ENCODE measurements around the gene PSMD12.
A peak's percentile ranks its signal among the peaks of the same experiment; 100 is the strongest.
"Not testable (repeated sequence)": the region's sequence is repeated elsewhere in the genome, so short reads cannot be mapped to it uniquely, and the experiment has no call there.

PSMD12 gene

GRCh38 chr17:67328026-67328425 is 38.4 kb downstream of the PSMD12 start:
- no peak for DNase-seq (ENCODE audit: low read depth in 1 of 2, low spot score in 1 of 2)
- TF ChIP-seq JUND (IDR thresholded peaks at IDR 0.05; ENCODE audit: low read depth) = no peak
- in situ Hi-C loops (cut with HindIII; ENCODE audit: low pct_unique_long_range_greater_than_20kb, low sequenced_read_pairs) = no loop called here

- in situ Hi-C loops (cut with HindIII; ENCODE audit: low pct_unique_long_range_greater_than_20kb, low sequenced_read_pairs); DNase-seq (ENCODE audit: low read depth in 1 of 2, low spot score in 1 of 2): not testable (repeated sequence)
Measured at GRCh38 chr17:67326959-67327745, 39.2 kb downstream of the PSMD12 start.

- no peak for TF ChIP-seq JUND (IDR thresholded peaks at IDR 0.05; ENCODE audit: low read depth)
- in situ Hi-C loops (cut with HindIII; ENCODE audit: low pct_unique_long_range_greater_than_20kb, low sequenced_read_pairs) = no loop called here
- DNase-seq (ENCODE audit: low read depth in 1 of 2, low spot score in 1 of 2) = no peak
Measured at GRCh38 chr17:67326440-67326839, 39.9 kb downstream of the PSMD12 start.

- TF ChIP-seq JUND (IDR thresholded peaks at IDR 0.05; ENCODE audit: low read depth) = no peak
- no peak for DNase-seq (ENCODE audit: low read depth in 1 of 2, low spot score in 1 of 2)
- in situ Hi-C loops (cut with HindIII; ENCODE audit: low pct_unique_long_range_greater_than_20kb, low sequenced_read_pairs) = no loop called here
Measured at GRCh38 chr17:67324330-67324729, 42.0 kb downstream of the PSMD12 start.

GRCh38 chr17:67323445-67323844 is 42.9 kb downstream of the PSMD12 start:
- in situ Hi-C loops (cut with HindIII; ENCODE audit: low pct_unique_long_range_greater_than_20kb, low sequenced_read_pairs) = no loop called here
- TF ChIP-seq JUND (IDR thresholded peaks at IDR 0.05; ENCODE audit: low read depth) = no peak
- DNase-seq (ENCODE audit: low read depth in 1 of 2, low spot score in 1 of 2) = no peak

GRCh38 chr17:67322042-67322787 is 44.2 kb downstream of the PSMD12 start:
- in situ Hi-C loops (cut with HindIII; ENCODE audit: low pct_unique_long_range_greater_than_20kb, low sequenced_read_pairs) = no loop called here
- DNase-seq (ENCODE audit: low read depth in 1 of 2, low spot score in 1 of 2) = peak in 1 of 2 experiments; percentile 90
- no peak for TF ChIP-seq JUND (IDR thresholded peaks at IDR 0.05; ENCODE audit: low read depth)

- DNase-seq (ENCODE audit: low read depth in 1 of 2, low spot score in 1 of 2); in situ Hi-C loops (cut with HindIII; ENCODE audit: low pct_unique_long_range_greater_than_20kb, low sequenced_read_pairs): not testable (repeated sequence)
Measured at GRCh38 chr17:67321486-67321885, 44.9 kb downstream of the PSMD12 start.

GRCh38 chr17:67316781-67317180 is 49.6 kb downstream of the PSMD12 start:
- TF ChIP-seq JUND (IDR thresholded peaks at IDR 0.05; ENCODE audit: low read depth) = no peak
- no peak for DNase-seq (ENCODE audit: low read depth in 1 of 2, low spot score in 1 of 2)
- in situ Hi-C loops (cut with HindIII; ENCODE audit: low pct_unique_long_range_greater_than_20kb, low sequenced_read_pairs) = no loop called here

- no peak for DNase-seq (ENCODE audit: low read depth in 1 of 2, low spot score in 1 of 2)
- in situ Hi-C loops (cut with HindIII; ENCODE audit: low pct_unique_long_range_greater_than_20kb, low sequenced_read_pairs) = no loop called here
- no peak for TF ChIP-seq JUND (IDR thresholded peaks at IDR 0.05; ENCODE audit: low read depth)
Measured at GRCh38 chr17:67315865-67316264, 50.5 kb downstream of the PSMD12 start.

- no peak for DNase-seq (ENCODE audit: low read depth in 1 of 2, low spot score in 1 of 2)
- TF ChIP-seq JUND (IDR thresholded peaks at IDR 0.05; ENCODE audit: low read depth) = no peak
- in situ Hi-C loops (cut with HindIII; ENCODE audit: low pct_unique_long_range_greater_than_20kb, low sequenced_read_pairs) = no loop called here
Measured at GRCh38 chr17:67312265-67312664, 54.1 kb downstream of the PSMD12 start.

GRCh38 chr17:67311575-67311974 is 54.8 kb downstream of the PSMD12 start:
- TF ChIP-seq JUND (IDR thresholded peaks at IDR 0.05; ENCODE audit: low read depth) = no peak
- DNase-seq (ENCODE audit: low read depth in 1 of 2, low spot score in 1 of 2) = no peak
- in situ Hi-C loops (cut with HindIII; ENCODE audit: low pct_unique_long_range_greater_than_20kb, low sequenced_read_pairs) = no loop called here

GRCh38 chr17:67310406-67310805 is 56.0 kb downstream of the PSMD12 start:
- in situ Hi-C loops (cut with HindIII; ENCODE audit: low pct_unique_long_range_greater_than_20kb, low sequenced_read_pairs) = no loop called here

GRCh38 chr17:67305446-67306235 is 60.7 kb downstream of the PSMD12 start:
- peak in 1 of 2 experiments; percentile 17 for DNase-seq (ENCODE audit: low read depth in 1 of 2, low spot score in 1 of 2)
- in situ Hi-C loops (cut with HindIII; ENCODE audit: low pct_unique_long_range_greater_than_20kb, low sequenced_read_pairs) = not testable (repeated sequence)

More at GRCh38 chr17:67310406-67310805, 56.0 kb downstream of the PSMD12 start:
- DNase-seq (ENCODE audit: low read depth in 1 of 2, low spot score in 1 of 2) = no peak
- TF ChIP-seq JUND (IDR thresholded peaks at IDR 0.05; ENCODE audit: low read depth) = no peak
